Measurements from ENCODE around the gene SLC25A42. TPM values are rescaled to one million over a fixed set of nuclear protein-coding genes. Genes with fewer than 3 reads are reported as not detected.

Gene SLC25A42
- total RNA-seq, 1 donor, result 9.1 TPM

DNA sequence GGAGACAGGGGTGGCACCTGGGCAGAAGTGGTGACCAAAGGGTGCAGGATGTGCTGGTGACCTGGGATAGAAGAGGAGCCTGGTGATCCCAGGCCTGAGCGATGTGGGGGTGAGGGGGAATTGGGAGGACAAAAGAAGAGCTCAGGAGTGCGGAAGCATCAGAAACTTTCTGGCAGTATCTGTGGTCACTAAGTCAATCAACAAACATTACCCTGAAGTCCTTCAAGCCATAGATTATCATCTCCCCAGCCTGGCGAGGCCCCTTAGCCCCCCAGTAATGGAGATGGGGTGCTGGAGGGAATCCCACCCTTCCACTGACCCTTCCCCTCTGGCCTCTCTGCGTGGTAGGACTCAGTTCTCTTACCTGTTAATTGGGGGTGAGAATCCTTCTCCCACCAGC, 95.7 kb downstream of the SLC25A42 start:
- no peak for TF ChIP-seq CTCF (IDR thresholded peaks at IDR 0.05; ENCODE audit: insufficient read depth, low read depth, low read length)
- H3K4me3 ChIP-seq (ENCODE audit: low read depth, low read length), result no peak overlapping the region

DNA sequence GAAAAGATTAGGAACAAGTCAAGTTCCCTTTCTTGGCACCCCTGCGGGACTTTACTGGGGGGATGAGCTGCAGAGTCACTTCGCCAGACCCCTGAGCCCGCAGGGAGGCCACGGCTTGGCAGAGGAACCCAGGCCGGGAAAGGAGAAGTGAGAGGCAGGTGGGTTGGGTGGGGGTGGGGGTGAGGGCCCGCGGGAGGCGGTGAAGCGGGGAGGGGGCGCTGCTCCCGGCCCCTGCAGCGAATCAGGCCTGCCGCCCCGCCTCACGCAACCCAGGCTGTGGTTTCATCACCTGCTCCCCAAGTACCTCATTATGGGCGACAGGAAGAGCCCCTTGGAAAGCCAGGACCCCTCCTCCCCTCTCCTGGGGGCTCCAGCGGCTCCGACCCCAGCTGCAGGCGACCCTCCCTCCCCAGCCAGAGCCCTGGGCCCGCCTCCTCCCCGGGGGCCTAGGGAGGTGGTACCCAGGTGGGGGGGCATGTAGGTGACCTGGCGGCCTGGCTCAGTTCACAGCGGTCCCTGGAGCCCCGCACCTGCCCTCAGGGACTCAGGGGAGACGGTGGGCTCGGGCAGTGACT, 96.8 kb downstream of the SLC25A42 start:
- no peak for TF ChIP-seq CTCF (IDR thresholded peaks at IDR 0.05; ENCODE audit: insufficient read depth, low read depth, low read length)
- no peak for DNase-seq (ENCODE audit: low read depth)
- H3K4me3 ChIP-seq (ENCODE audit: low read depth, low read length), result no peak overlapping the region

More for the DNA sequence above, 95.7 kb downstream of the SLC25A42 start:
- no peak for DNase-seq (ENCODE audit: low read depth)

GRCh38 chr19:19162495-19162894, 98.7 kb downstream of the SLC25A42 start:
- no peak overlapping the region for H3K4me3 ChIP-seq (ENCODE audit: low read depth, low read length)
- no peak for DNase-seq (ENCODE audit: low read depth)
- TF ChIP-seq CTCF (IDR thresholded peaks at IDR 0.05; ENCODE audit: insufficient read depth, low read depth, low read length), result no peak

Other genes starting within 250 kb of the SLC25A42 start
- gene UPF1, start 232.0 kb upstream of the SLC25A42 start, total RNA-seq, result 49.0 and 51.0 TPM in 2 replicates
- gene CERS1, start 167.8 kb upstream of the SLC25A42 start, total RNA-seq, result 0.32 and 1.3 TPM in 2 replicates
- 222 and 255 TPM in 2 replicates for gene COPE, start 144.6 kb upstream of the SLC25A42 start, total RNA-seq
- gene DDX49, start 144.3 kb upstream of the SLC25A42 start, total RNA-seq, result 48.4 and 51.5 TPM in 2 replicates
- 58.3 and 64.1 TPM in 2 replicates for gene HOMER3, start 122.8 kb upstream of the SLC25A42 start, total RNA-seq
- gene SUGP2, start 30.5 kb upstream of the SLC25A42 start, total RNA-seq, result 39.3 and 57.4 TPM in 2 replicates
- 37.1 and 42.8 TPM in 2 replicates for gene ARMC6, start 30.4 kb upstream of the SLC25A42 start, total RNA-seq
- 18.1 and 20.9 TPM in 2 replicates for gene TMEM161A, start 74.5 kb downstream of the SLC25A42 start, total RNA-seq
- 0.32 TPM in 1 of 2 replicates, not detected in the other for gene MEF2B, start 106.3 kb downstream of the SLC25A42 start, total RNA-seq
- gene BORCS8, start 128.2 kb downstream of the SLC25A42 start, total RNA-seq, result 13.4 and 19.0 TPM in 2 replicates
- gene RFXANK, start 128.3 kb downstream of the SLC25A42 start, total RNA-seq, result 57.9 and 83.4 TPM in 2 replicates
- gene NR2C2AP, start 139.4 kb downstream of the SLC25A42 start, total RNA-seq, result 7.1 and 7.8 TPM in 2 replicates
- gene NCAN, start 148.0 kb downstream of the SLC25A42 start, total RNA-seq, result under 0.01 TPM in 1 of 2 replicates, not detected in the other
- gene TM6SF2, start 209.3 kb downstream of the SLC25A42 start, total RNA-seq, result 0.86 and 1.3 TPM in 2 replicates